ENCODE data around the gene GREB1. TPM values are rescaled to one million over a fixed set of nuclear protein-coding genes. Genes with fewer than 3 reads are reported as not detected.

GREB1 gene
- total RNA-seq, 6 donors from 2014 or later = 0.39 to 5.4 (median 1.6) TPM

- no peaks in the 10 kb centered on the region for H3K4me1 ChIP-seq
- no peaks in the 10 kb centered on the region for H3K36me3 ChIP-seq
- 93 to 98% methylated on average over 7 of the region's 7 CpGs for WGBS, 2 donors
- no peak for ATAC-seq (ENCODE audit: low FRiP score in 2 of 2)
- TF ChIP-seq POLR2A (IDR thresholded peaks at IDR 0.05) (no peak), EP300 (IDR thresholded peaks at IDR 0.05) (no peak), POLR2AphosphoS5 (IDR thresholded peaks at IDR 0.05) (no peak)
- TF ChIP-seq, protein P1, sequence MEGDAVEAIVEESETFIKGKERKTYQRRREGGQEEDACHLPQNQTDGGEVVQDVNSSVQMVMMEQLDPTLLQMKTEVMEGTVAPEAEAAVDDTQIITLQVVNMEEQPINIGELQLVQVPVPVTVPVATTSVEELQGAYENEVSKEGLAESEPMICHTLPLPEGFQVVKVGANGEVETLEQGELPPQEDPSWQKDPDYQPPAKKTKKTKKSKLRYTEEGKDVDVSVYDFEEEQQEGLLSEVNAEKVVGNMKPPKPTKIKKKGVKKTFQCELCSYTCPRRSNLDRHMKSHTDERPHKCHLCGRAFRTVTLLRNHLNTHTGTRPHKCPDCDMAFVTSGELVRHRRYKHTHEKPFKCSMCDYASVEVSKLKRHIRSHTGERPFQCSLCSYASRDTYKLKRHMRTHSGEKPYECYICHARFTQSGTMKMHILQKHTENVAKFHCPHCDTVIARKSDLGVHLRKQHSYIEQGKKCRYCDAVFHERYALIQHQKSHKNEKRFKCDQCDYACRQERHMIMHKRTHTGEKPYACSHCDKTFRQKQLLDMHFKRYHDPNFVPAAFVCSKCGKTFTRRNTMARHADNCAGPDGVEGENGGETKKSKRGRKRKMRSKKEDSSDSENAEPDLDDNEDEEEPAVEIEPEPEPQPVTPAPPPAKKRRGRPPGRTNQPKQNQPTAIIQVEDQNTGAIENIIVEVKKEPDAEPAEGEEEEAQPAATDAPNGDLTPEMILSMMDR (IDR thresholded peaks at IDR 0.05) = no peak
- H3K27me3 ChIP-seq = no peaks in the 10 kb centered on the region
- no peaks in the 10 kb centered on the region for H3K9me3 ChIP-seq
- H3K4me3 ChIP-seq = no peak overlapping the region
- no peak overlapping the region for H3K27ac ChIP-seq
- no peak for DNase-seq
Measured at GRCh38 chr2:11525762-11526161, 8.1 kb upstream of the GREB1 start.

DNA sequence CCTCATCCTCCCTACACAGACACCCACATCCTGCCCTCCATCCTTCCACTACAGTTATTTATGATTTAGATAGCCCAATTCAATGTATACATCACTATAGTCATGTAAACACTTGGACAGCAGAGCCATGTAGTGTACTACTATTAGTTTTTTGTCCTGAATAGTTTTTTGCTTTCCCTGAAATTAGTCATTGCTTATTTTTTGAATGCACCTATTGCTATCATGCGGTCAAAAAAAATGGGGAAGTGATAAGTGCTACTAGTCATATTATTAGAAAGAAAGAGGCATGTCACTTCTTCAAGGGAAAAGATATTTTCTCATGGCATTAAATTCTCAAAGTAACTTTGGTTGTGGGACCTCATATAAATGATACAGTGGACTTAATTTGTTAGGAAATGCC, 6.8 kb upstream of the GREB1 start:
- Histone ChIP-seq H3K27ac (no peak overlapping the region), H3K4me1 (no peaks in the 10 kb centered on the region), H3K27me3 (no peaks in the 10 kb centered on the region), H3K9me3 (no peaks in the 10 kb centered on the region), H3K36me3 (no peaks in the 10 kb centered on the region), H3K4me3 (no peak overlapping the region)
- DNase-seq (no peak), ATAC-seq (ENCODE audit: low FRiP score in 2 of 2) (no peak)
- WGBS, 2 donors = 87 to 93% methylated on average over 1 of the region's 1 CpG
- TF ChIP-seq POLR2AphosphoS5 (IDR thresholded peaks at IDR 0.05) (no peak), POLR2A (IDR thresholded peaks at IDR 0.05) (no peak), EP300 (IDR thresholded peaks at IDR 0.05) (no peak)
- TF ChIP-seq, protein P1 (IDR thresholded peaks at IDR 0.05) = no peak

- Histone ChIP-seq H3K36me3 (no peaks in the 10 kb centered on the region), H3K4me3 (no peak overlapping the region), H3K9me3 (no peaks in the 10 kb centered on the region), H3K27me3 (no peaks in the 10 kb centered on the region), H3K27ac (no peak overlapping the region), H3K4me1 (no peaks in the 10 kb centered on the region)
- ATAC-seq (ENCODE audit: low FRiP score in 2 of 2) = no peak
- DNase-seq = no peak
- TF ChIP-seq POLR2AphosphoS5 (IDR thresholded peaks at IDR 0.05) (no peak), EP300 (IDR thresholded peaks at IDR 0.05) (no peak), POLR2A (IDR thresholded peaks at IDR 0.05) (no peak)
- TF ChIP-seq, protein P1 (IDR thresholded peaks at IDR 0.05) = no peak
- WGBS, 2 donors = 82 to 83% methylated on average over 3 of the region's 3 CpGs
Measured at GRCh38 chr2:11528228-11528627, 5.6 kb upstream of the GREB1 start.

DNA sequence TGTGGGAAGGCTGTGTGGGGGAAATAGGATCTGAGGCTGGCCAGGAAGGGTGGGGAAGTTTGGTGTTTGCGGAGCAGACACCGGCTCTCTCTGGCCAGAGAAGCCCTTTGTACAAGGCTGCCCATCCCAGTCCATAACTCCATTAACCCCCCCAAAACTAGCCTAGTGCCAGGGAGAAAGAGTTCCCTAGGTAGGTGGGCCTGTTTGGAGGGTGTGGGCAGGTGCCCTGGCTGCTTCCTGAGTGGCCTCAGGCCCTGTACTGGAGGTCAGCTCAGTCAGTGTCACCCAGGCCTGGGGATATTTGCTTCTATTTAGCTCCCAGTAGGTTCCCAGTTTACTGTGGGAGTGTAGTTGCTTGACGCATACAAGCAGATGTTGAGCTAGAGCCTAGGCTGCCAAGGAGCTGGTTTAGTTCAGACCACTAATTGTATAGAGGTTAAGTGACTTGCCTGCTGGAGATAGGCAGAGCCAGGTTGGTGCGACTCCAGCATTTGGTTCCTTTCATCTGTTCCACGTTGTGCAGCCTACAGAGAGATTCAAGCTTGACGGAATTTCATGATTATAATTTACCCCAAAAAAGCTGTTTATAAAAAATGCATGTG, 2.9 kb upstream of the GREB1 start:
- no peak for DNase-seq
- TF ChIP-seq, protein P1 (IDR thresholded peaks at IDR 0.05) = no peak
- no peak for TF ChIP-seq EP300 (IDR thresholded peaks at IDR 0.05)
- TF ChIP-seq POLR2AphosphoS5 (IDR thresholded peaks at IDR 0.05) = no peak
- no peak for TF ChIP-seq POLR2A (IDR thresholded peaks at IDR 0.05)
- 85 to 92% methylated on average over 6 of the region's 6 CpGs for whole genome bisulfite sequencing, 2 donors
- Histone ChIP-seq H3K36me3 (no peaks in the 10 kb centered on the region), H3K4me3 (no peak overlapping the region), H3K9me3 (no peaks in the 10 kb centered on the region), H3K27ac (no peak overlapping the region), H3K27me3 (no peaks in the 10 kb centered on the region), H3K4me1 (no peaks in the 10 kb centered on the region)
- ATAC-seq (ENCODE audit: low FRiP score in 2 of 2) = peak in 1 of 2 donors; percentile 59

DNA sequence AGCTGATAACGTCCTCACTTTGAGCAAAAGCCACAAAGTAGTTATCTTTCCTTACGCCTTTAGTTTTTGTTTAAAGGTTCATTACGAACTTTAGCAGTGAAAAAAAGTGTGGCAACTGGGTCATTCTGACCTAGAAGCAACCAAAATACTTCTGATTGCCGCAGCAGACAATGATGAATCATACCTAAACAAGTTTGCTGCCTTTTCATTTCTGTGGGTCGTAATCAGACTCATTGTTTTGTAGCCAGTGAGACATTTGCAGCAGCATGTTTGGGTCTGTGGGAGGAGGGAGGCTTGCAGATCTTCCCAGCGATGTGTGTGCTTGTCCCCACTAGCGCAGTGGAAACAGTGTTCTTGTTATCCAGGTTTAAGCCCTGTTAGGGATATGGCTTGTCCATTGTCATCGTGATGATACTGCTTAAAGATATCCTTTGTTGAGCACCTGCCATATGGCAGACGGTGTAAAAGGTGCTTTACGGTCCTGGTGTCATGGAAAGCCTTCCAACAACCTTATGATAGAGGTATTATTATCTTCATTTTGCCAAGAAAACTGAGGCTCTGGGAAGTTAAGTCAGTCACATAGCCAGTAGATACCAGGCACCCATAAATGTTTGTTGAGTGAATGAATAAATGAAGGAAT, 1.3 kb upstream of the GREB1 start:
- H3K27ac ChIP-seq = no peak overlapping the region

More for the DNA sequence above, 1.3 kb upstream of the GREB1 start:
- DNase-seq = no peak
- ATAC-seq (ENCODE audit: low FRiP score in 2 of 2) = peak in 1 of 2 donors; percentile 34
- Histone ChIP-seq H3K27me3 (no peaks in the 10 kb centered on the region), H3K4me1 (no peaks in the 10 kb centered on the region), H3K9me3 (no peaks in the 10 kb centered on the region), H3K4me3 (no peak overlapping the region), H3K36me3 (no peaks in the 10 kb centered on the region)
- WGBS, 2 donors = 80 to 81% methylated on average over 10 of the region's 10 CpGs
- TF ChIP-seq POLR2AphosphoS5 (IDR thresholded peaks at IDR 0.05) = no peak
- no peak for TF ChIP-seq EP300 (IDR thresholded peaks at IDR 0.05)
- no peak for TF ChIP-seq POLR2A (IDR thresholded peaks at IDR 0.05)
- TF ChIP-seq, protein P1 (IDR thresholded peaks at IDR 0.05) = no peak

All from upper lobe of left lung (tissue), 6 donors.